HepG2 (cell line): ENCODE results near the gene NHERF2. TPM values are rescaled to one million over a fixed set of nuclear protein-coding genes. Genes with fewer than 3 reads are reported as not detected.

Experiments used
- AGO2 ChIP-seq: fragments of 200-400 bp; formaldehyde crosslinking; optimal IDR thresholded peaks from 2 replicates; pipeline ENCODE3; 2017; ENCODE audit warnings: mild to moderate bottlenecking, low read depth, low read length, moderate library complexity
- GABPB1 ChIP-seq: IDR thresholded peaks from 2 replicates; pipeline ENCODE4 v1.6.1; 2016; ENCODE audit warnings: mild to moderate bottlenecking, missing genetic modification reagents, moderate library complexity, missing compliant biosample characterization
- GLI4 ChIP-seq: sonication (generic); formaldehyde crosslinking; IDR thresholded peaks from 2 replicates; pipeline ENCODE4 v1.5.1; 2020; ENCODE audit warnings: missing genetic modification reagents, mild to moderate bottlenecking, moderate library complexity, borderline replicate concordance
- KAT8 ChIP-seq: IDR thresholded peaks from 2 replicates; pipeline ENCODE4 v1.6.1; 2016; ENCODE audit warnings: missing genetic modification reagents, missing compliant biosample characterization
- LRRFIP1 ChIP-seq: sonication (generic); formaldehyde crosslinking; conservative IDR thresholded peaks from 2 replicates; pipeline ENCODE4 v1.4.0; 2020; ENCODE audit warnings: missing genetic modification reagents
- MXD4 ChIP-seq: IDR thresholded peaks from 2 replicates; pipeline ENCODE4 v1.6.1; 2016; ENCODE audit warnings: mild to moderate bottlenecking, missing biosample characterization, missing genetic modification reagents
- RAD21 ChIP-seq: fragments of 450-650 bp; formaldehyde crosslinking; IDR thresholded peaks from 2 replicates; pipeline ENCODE4 v1.5.0; 2020; ENCODE audit warnings: mild to moderate bottlenecking
- ZBTB37 ChIP-seq: sonication (generic); formaldehyde crosslinking; IDR thresholded peaks from 2 replicates; pipeline ENCODE4 v1.4.0; 2020; ENCODE audit warnings: mild to moderate bottlenecking, missing genetic modification reagents
- ZMYM4 ChIP-seq: sonication (generic); formaldehyde crosslinking; IDR thresholded peaks from 2 replicates; pipeline ENCODE4 v1.8.1; 2023; ENCODE audit warnings: mild to moderate bottlenecking, missing genetic modification reagents
- ZNF274 ChIP-seq: sonication (generic); formaldehyde crosslinking; IDR thresholded peaks from 2 replicates; pipeline ENCODE4 v1.5.1; 2020; ENCODE audit warnings: mild to moderate bottlenecking, missing genetic modification reagents
- ZNF451 ChIP-seq: sonication (generic); formaldehyde crosslinking; IDR thresholded peaks from 2 replicates; pipeline ENCODE4 v1.5.0; 2020; ENCODE audit warnings: mild to moderate bottlenecking, missing genetic modification reagents
- ZUFSP ChIP-seq: sonication (generic); formaldehyde crosslinking; IDR thresholded peaks from 2 replicates; pipeline ENCODE4 v1.9.0; 2021; ENCODE audit warnings: missing genetic modification reagents, mild to moderate bottlenecking, borderline replicate concordance
- polyA plus RNA-seq, 8 experiments: library from polyadenylated mRNA; depleted of rRNA in 3 of 8; stranded (reverse) in 7 of 8; unstranded in 1 of 8; fragments of >200 nt; fragmentation: Illumina TruSeq in 4 of 8; extraction: Trizol in 4 of 8; gene quantifications; 2 replicates each; pipeline versions ENCODE4 v1.2.1 to v1.2.3, GENCODE V29; 2011 to 2016; ENCODE audit warnings: low read depth in 4 of 8, missing spikeins in 1 of 8, mixed read lengths in 1 of 8; ENCODE audit not compliant: insufficient read depth in 1 of 8
- total RNA-seq, 5 experiments: library from RNA; depleted of rRNA; stranded (reverse); fragments of >200 nt; fragmentation: Illumina TruSeq; extraction: Trizol; gene quantifications; 2 replicates each; pipeline ENCODE4 v1.2.3, GENCODE V29; 2016; ENCODE audit warnings: low read depth in 1 of 5
- TF ChIP-seq, protein P1 (sequence below), 2 experiments: sonication (generic) in 1 of 2; formaldehyde crosslinking in 1 of 2; IDR thresholded peaks; 2 replicates each; pipeline versions ENCODE4 v1.4.0 to v1.6.1; 2016 to 2020; ENCODE audit warnings: borderline replicate concordance in 1 of 2, low read depth in 1 of 2, mild to moderate bottlenecking in 1 of 2, missing genetic modification reagents in 1 of 2

Gene NHERF2
- total and polyA plus RNA-seq, 2 of the 13 experiments (the other 11 are each of a cell fraction or from before 2014, with no cell fraction given), result 23.7 to 39.3 TPM

GRCh38 chr16:2035431-2036199 is 8.9 kb downstream of the NHERF2 start (continued):
- TF ChIP-seq, protein P1, sequence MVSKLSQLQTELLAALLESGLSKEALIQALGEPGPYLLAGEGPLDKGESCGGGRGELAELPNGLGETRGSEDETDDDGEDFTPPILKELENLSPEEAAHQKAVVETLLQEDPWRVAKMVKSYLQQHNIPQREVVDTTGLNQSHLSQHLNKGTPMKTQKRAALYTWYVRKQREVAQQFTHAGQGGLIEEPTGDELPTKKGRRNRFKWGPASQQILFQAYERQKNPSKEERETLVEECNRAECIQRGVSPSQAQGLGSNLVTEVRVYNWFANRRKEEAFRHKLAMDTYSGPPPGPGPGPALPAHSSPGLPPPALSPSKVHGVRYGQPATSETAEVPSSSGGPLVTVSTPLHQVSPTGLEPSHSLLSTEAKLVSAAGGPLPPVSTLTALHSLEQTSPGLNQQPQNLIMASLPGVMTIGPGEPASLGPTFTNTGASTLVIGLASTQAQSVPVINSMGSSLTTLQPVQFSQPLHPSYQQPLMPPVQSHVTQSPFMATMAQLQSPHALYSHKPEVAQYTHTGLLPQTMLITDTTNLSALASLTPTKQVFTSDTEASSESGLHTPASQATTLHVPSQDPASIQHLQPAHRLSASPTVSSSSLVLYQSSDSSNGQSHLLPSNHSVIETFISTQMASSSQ (IDR thresholded peaks at IDR 0.05; ENCODE audit: low read depth), result no peak
- TF ChIP-seq, protein P1 (CRISPR knock-in tag; IDR thresholded peaks at IDR 0.05; ENCODE audit: borderline replicate concordance), result peak; percentile 73
- peak; percentile 79 for TF ChIP-seq GABPB1 (CRISPR knock-in tag)
- peak; percentile 6 for TF ChIP-seq AGO2
- peak; percentile 94 for TF ChIP-seq ZBTB37
- TF ChIP-seq MXD4 (CRISPR knock-in tag), result peak; percentile 21; the same call in 1 of the 2 replicates
- TF ChIP-seq KAT8 (CRISPR knock-in tag), result peak; percentile 85
- TF ChIP-seq ZNF451 (CRISPR knock-in tag), result peak; percentile 71; the same call in 1 of the 2 replicates
- TF ChIP-seq GLI4 (CRISPR knock-in tag), result peak; percentile 79; the same call in 1 of the 2 replicates
- 0 out of 2 replicates have a peak, but pooled peaks have one; percentile 11 for TF ChIP-seq ZNF274 (CRISPR knock-in tag)
- 0 out of 2 replicates have a peak, but pooled peaks have one; percentile 6 for TF ChIP-seq RAD21
- TF ChIP-seq LRRFIP1 (CRISPR knock-in tag), result no peak
- no peak for TF ChIP-seq ZUFSP (CRISPR knock-in tag)
- TF ChIP-seq ZMYM4 (CRISPR knock-in tag), result peak; percentile 37; the same call in 1 of the 2 replicates
